Stimulated activated CD4-positive, alpha-beta T cell treated with anti-CD3 and anti-CD28 coated beads, TNF-alpha, amount 100 ng/mL, for 48 hours (primary cell): ENCODE measurements around the gene NOVA2.
"Not testable (repeated sequence)": the region's sequence is repeated elsewhere in the genome, so short reads cannot be mapped to it uniquely, and the experiment has no call there.

Source experiments
- DNase-seq, 3 donors: peaks; one replicate each; pipeline ENCODE4 v3.0.0-alpha.2; 2020; ENCODE audit warnings: low read depth in 3 of 3

The NOVA2 gene

DNA sequence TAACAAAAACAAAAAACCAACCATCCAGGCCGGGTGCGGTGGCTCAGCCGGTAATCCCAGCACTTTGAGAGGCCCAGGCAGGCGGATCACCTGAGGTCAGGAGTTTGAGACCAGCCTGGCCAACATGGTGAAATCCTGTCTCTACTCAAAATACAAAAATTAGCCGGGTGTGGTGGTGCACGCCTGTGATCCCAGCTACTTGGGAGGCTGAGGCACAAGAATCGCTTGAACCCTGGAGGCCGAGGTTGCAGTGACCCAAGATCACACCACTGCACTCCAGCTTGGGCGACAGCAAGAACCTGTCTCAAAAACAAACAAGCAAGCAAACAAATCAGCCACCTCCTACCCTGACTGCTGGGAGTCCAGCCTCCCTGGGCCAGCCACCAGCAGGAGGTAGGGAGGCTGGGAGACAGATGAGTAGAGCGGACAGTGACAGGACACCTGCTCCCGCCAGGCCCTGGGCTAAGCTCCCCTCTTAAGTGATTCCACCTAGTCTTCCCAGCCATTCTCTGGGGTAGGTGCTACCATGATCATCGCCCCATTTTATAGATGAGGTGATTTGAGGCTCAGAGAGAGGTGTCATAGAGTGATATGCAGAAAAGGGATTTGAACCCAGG is 77.6 kb downstream of the NOVA2 start:
- not testable (repeated sequence) for DNase-seq

DNA sequence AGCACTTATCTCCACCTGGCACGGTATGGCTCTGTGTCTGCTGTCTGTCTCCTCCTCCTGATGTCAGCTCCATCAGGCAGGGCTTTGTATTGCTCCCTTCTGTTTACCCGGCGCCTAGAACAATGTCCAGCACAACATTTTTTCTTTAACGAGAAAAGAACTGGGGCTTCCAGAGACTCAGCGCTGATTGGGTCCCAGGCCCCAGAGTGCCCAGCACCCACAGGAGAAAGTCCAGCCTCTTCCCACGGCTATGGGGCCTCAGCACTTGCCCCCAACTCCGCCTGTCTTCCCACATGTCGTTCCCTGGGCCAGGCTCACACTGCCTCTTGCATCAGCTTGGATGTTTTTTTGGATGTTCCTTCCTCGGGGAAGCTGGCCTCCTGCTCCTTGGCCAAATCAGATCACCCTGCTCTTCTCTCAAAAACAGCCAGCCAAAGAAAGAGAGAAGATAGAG is 78.1 kb downstream of the NOVA2 start:
- DNase-seq: no peak

DNA sequence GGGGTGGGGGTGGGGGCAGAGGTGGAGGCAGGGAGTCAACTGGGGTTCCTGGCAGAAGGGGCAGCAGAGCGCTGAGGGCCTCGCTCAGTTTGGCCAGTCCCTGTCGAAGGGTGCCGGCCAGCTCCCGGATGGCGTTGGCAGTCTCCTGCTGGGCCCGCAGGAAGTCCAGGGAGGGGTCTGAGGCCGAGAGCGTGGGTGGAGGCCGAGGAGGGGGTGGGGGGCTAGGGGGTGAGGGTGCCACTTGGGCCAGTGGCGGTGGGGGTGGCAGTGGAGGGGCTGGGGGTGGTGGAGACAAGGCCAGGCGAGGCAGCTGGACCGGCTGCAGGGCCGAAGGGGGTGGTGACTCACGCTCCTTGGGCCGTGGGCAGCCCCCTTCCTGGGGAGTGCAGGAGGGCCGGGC is 82.8 kb downstream of the NOVA2 start:
- no peak for DNase-seq

DNA sequence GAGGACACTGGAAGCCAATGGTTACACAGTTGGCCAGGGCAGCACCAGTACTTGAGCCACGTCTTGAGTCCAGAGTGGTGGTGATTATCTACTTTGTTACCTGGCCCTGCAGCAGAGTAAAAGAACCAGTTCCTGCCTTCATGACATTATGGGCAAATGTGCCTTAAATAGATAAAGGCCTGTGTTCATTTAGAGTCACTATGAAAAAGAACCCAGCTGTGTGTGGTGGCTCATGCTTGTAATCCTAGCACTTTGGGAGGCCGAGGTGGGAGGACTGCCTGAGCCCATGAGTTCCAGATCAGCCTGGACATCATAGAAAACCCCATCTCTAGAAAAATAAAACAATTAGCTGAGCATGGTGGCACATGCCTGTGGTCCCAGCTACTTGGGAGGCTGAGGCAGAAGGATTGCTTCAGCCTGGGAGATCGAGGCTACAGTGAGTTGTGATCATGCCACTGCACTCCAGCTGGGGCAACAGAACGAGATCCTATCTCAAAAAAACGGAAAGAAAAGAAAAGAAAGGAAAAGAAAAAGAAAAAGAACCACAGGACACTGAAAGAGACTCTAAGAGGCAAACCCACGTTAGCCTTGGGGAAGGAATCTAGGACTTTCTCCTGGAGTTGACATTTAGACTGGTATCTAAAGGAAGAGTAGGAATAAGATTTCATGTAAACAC is 84.3 kb downstream of the NOVA2 start:
- DNase-seq: no peak

DNA sequence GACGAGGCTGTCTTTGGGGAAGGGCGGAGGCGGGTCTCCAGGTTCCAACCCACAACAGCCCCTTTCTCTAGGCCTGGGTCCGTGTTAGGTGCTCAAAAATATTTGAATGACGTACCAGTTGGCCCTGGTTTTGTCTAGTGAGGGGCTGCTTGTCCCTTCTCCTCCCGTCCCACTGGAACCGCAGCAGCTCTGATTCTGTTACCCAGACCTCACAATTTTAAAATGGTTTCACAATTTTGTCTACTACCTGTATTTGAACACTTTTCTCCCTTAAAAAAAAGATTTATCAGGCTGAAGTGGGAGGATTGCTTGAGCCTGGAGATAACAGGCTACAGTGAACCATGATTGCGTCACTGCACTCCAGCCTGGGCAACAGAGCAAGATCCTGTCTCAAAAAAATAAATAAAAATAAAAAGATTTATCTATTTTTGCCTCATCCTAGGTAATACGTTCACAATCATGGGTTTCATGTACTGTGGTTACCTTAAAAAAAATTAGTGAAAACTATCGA is 86.4 kb downstream of the NOVA2 start:
- DNase-seq: no peak

DNA sequence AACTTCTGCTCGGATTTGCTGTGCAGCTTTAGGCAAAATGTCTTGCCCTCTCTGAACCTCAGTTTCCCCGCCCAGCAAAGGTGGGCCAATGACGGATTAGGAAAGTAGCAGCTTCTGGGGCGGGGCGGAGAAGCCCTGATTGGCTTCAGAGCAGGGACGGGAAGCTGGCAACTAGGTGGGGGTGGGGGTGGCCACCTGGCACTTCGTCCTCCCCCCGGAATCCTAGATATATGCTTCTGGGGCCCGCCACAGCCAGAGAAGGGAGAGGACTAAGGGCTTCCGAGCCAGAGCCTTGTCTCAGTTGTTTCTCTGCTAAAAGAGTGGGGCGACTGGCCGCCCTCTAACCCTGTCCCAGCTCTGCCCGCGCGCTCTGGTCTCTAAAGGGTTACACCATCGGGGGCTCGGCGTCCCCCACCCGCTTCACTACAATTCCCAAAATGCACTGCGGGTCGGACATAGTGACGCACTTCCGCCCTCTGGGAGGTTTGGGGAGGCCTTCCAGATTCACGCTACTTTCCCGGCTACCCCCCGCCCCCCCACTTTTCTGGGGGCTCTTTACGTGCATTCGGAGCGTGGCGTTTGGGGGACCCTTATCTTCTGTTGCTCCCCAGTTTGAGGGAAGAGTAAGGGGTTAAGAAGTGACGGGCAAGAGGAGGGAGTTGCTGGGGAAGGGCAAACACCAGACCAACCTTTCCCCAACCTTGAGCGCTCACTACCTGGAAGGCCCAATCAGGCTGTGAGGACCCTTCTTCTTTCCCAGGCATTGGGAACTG is 87.1 kb downstream of the NOVA2 start:
- peak; percentile 78 to 89 (median 86) for DNase-seq

DNA sequence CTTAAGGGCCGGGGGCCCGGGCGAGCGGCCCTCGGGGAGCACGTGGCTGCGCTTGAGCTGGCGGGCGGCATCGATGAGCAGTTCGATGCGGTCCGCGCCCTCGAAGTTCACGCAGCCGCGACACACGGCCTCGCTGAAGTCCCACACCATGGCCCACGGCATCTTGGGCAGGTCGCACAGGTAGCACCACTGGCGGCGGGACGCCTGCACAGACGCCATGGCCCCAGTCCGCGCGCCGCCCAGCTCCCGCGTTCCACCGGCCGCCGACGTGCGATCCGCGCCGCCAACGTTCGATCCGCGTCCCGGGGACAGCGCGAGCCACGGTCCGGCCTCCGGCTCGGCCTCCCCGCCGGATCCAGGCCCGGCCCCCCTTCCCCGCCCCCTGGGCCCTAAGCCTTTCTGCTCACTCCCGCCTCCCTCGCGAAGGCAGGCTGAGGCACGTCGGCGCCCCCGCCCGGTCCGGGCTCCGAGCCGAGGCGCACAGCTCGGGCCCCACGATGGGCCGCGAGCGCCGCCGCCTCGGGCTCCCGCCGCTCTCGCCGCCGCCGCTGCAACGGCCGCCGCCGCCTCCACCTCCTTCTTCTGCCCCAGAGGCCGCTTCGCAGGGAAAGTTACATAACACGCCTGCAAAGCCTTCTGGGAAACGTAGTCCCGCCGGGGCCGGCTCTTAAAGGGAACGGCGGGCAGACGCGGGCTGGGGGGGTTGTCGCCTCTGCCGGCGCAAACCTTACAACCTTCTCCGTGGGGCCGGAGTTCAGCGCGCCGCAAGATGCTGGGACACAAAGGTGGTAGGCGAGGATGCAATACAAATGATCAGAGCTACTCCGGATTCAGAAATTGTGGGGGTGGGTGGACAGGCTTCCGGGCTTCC is 87.9 kb downstream of the NOVA2 start, which contains the start of gene IRF2BP1:
Gene IRF2BP1 (minus strand): TSS at position 586 of the 871 bp plus-strand sequence. CDS start 367 bp downstream, at position 219.
- peak; percentile 78 to 84 (median 78) for DNase-seq

DNA sequence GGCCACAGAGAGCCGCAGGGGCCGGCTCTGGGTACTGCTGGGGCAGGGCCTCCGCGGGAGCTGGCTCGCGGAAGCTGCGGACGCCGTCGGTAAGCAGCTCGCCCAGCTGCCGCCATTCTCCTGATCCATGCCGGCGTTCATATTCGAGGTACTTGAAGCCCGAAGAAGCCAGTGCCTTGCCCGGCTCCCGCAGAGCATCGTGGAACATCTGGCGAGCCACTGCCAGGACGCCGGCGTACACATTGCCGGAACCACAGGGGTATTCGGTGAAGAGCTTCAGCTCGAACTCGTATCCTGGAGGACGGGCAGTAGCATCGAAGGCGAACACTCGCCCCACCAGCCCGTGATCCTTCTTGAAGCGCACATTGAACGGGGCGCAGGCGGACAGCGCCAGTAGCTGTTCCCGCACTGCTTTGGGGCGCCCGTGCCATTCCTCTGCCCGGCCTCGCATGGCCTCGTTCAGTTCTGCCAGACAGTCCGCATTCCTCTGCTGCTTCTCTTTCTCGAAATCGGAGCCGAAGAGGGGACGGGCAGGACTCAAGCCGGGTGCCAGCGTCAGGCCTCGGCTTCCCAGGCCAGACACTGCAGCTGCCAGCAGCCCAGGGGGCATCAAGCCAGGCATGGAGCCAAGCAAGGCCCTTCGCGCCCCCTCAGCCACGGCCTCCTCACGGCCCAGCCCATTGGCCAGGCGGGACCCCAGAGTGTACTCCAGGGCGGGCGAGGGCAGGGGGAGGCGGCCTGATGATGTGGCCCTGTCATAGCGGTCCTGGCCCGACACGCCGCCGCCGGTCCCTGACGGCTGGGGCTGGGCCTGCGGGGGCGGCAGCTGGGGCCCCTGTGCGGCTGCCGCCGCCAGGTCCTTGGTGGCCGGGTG is 88.7 kb downstream of the NOVA2 start:
- DNase-seq: no peak

DNA sequence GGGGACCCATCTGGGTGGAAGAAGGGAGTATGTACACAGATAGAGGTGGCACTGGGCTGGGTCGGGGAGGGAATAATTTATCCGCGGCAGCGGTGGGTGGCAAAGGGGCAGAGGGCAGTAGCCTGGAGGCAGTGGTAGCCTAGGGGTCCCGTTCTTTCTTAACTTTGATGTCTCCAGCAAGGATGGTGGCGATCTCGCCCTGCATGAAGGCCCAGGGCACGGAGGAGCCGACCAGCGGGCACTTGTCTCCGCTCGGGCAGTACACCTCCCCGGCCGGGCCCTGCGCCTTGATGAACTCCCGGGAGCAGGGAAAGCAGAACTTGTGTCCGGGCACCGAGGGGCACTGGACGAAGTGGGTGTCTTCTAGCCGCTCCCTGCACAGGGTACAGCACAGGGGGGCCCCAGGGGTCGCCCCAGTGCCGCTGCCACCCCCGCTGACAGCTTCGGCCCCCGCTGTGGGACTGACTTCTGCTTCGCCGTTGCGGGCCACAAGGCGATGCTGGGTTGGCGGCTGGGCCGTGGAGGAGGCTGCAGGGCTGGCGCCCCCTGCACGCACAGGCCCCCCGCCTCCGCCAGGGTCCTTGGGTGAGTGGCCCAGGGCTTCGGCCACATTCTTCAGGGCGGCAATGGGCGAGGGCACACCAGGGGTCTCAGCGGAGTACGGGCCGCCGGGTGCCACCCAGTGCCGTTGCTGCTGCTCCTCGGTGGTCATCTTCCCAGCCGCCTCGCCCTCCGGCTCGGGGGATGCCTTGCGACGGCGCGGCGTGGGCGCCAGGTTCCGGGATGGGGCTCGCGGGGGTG is 89.6 kb downstream of the NOVA2 start:
- no peak for DNase-seq
